PC-9 (cell line): ENCODE data around the gene HSPA14. TPM values are rescaled to one million over a fixed set of nuclear protein-coding genes. Genes with fewer than 3 reads are reported as not detected.

ENCODE experiments used
- BruUV-seq: library from RNA; stranded (reverse); fragments of 400-500 nt; replicated peaks from 2 replicates; lab custom pipeline; 2021; lab: Mats Ljungman, UMichigan
- CTCF ChIA-PET: fragments of 300-600 bp; sonication (Branson Sonifier 250); formaldehyde crosslinking; loops from one replicate; lab custom pipeline; 2022; ENCODE audit warnings: antibody characterized with exemption; lab: Charles Lee
- POLR2A ChIA-PET: fragments of 300-600 bp; sonication (Branson Sonifier 250); formaldehyde crosslinking; loops from one replicate; lab custom pipeline; 2022; ENCODE audit warnings: antibody characterized with exemption; ENCODE audit not compliant: unreplicated experiment; lab: Charles Lee
- DNase-seq, 2 experiments: peaks; one replicate each; pipeline versions ENCODE4 v3.0.0 to v3.0.0-alpha.2; 2015 to 2022; ENCODE audit warnings: mixed read lengths in 1 of 2
- H2AFZ ChIP-seq: fragments of 200-600 bp; sonication (generic); 2 replicates; pipeline ENCODE4 v1.8.1; 2017; ENCODE audit warnings: antibody characterized with exemption
- H3F3A ChIP-seq: fragments of 200-600 bp; sonication (generic); 2 replicates; pipeline ENCODE4 v1.8.1; 2017; ENCODE audit warnings: antibody characterized with exemption, mild to moderate bottlenecking, low read depth; ENCODE audit not compliant: insufficient read depth
- H3K27ac ChIP-seq: fragments of 200-600 bp; sonication (generic); 2 replicates; pipeline ENCODE4 v1.6.1; 2016; ENCODE audit warnings: mixed run types
- H3K27me3 ChIP-seq: fragments of 200-600 bp; sonication (generic); 2 replicates; pipeline ENCODE4 v1.6.1; 2016; ENCODE audit warnings: low read depth, mixed run types; ENCODE audit not compliant: insufficient read depth
- H3K36me3 ChIP-seq: fragments of 200-600 bp; sonication (generic); 2 replicates; pipeline ENCODE4 v1.6.1; 2016; ENCODE audit warnings: low read depth, mixed run types
- H3K4me1 ChIP-seq: fragments of 200-600 bp; sonication (generic); replicated peaks from 2 replicates; pipeline ENCODE4 v1.6.1; 2016; ENCODE audit warnings: mixed run types; ENCODE audit not compliant: insufficient read depth
- H3K4me2 ChIP-seq: fragments of 200-600 bp; sonication (generic); 2 replicates; pipeline ENCODE4 v1.6.1; 2017; ENCODE audit warnings: mixed run types
- H3K4me3 ChIP-seq: fragments of 200-600 bp; sonication (generic); 2 replicates; pipeline ENCODE4 v1.6.1; 2016; ENCODE audit warnings: mixed run types
- H3K79me2 ChIP-seq: fragments of 200-600 bp; sonication (generic); 2 replicates; pipeline ENCODE4 v1.6.1; 2017; ENCODE audit warnings: low read depth, mixed run types
- H3K9me2 ChIP-seq: fragments of 200-600 bp; sonication (generic); 2 replicates; pipeline ENCODE4 v1.8.1; 2017; ENCODE audit warnings: mild to moderate bottlenecking; ENCODE audit not compliant: insufficient read depth
- H3K9me3 ChIP-seq: fragments of 200-600 bp; sonication (generic); 2 replicates; pipeline ENCODE4 v1.8.1; 2016; ENCODE audit warnings: low read depth; ENCODE audit not compliant: insufficient read depth
- H4K20me1 ChIP-seq: fragments of 200-600 bp; sonication (generic); 2 replicates; pipeline ENCODE4 v1.8.1; 2017; ENCODE audit not compliant: insufficient read depth
- EZH2 ChIP-seq: fragments of 200-600 bp; sonication (generic); IDR thresholded peaks from 2 replicates; pipeline ENCODE4 v1.8.0; 2017; ENCODE audit warnings: antibody characterized with exemption, low read depth
- intact Hi-C: fragments of 100-400 bp; cut with micrococcal nuclease; formaldehyde crosslinking; loops from one replicate; pipeline ENCODE4 v1.10.0; 2022; ENCODE audit not compliant: unreplicated experiment
- total RNA-seq: library from RNA; stranded (reverse); gene quantifications from 2 replicates; pipeline ENCODE4 v1.2.3, GENCODE V29; 2021
- TF ChIP-seq, protein P1 (sequence below): fragments of 200-600 bp; sonication (generic); conservative IDR thresholded peaks from 2 replicates; pipeline ENCODE4 v1.6.1; 2017; ENCODE audit warnings: mixed run types, antibody characterized with exemption, mild to moderate bottlenecking, moderate library complexity

Gene HSPA14
- total RNA-seq, 1 experiment from 2014 or later: 23.1 TPM

DNA sequence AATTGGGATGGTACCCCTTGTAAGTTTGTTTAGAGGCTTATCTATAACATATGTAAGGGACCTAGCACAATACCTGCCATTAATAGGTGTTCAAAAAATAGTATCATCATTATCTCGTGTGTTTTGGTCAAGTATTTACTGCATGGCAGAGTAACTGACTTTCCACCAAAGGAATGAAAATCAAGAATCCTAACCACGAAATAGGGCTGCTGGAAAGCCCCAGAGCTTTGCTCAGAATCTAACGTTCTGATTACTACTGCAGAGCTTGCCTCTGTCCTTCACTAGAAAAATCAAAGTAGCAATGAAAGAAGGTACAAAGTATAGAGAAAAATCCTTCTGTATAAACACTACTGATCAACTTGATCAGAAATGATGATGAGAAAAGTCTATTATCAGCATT, 80.9 kb downstream of the HSPA14 start:
- DNase-seq: no peak
- Histone ChIP-seq H3K36me3 (peaks cover 33% of the 10 kb centered on the region), H3K27ac (no peak overlapping the region), H4K20me1 (no peaks in the 10 kb centered on the region), H3F3A (no peaks in the 10 kb centered on the region; the same call in 1 of the 2 replicates), H3K9me2 (no peaks in the 10 kb centered on the region), H3K27me3 (no peaks in the 10 kb centered on the region), H3K9me3 (no peaks in the 10 kb centered on the region), H3K79me2 (no peaks in the 10 kb centered on the region), H3K4me3 (no peak overlapping the region), H3K4me2 (no peak overlapping the region), H2AFZ (no peak overlapping the region), H3K4me1 (no peaks in the 10 kb centered on the region)
- intact Hi-C loops: no loop called here
- TF ChIP-seq, protein P1, sequence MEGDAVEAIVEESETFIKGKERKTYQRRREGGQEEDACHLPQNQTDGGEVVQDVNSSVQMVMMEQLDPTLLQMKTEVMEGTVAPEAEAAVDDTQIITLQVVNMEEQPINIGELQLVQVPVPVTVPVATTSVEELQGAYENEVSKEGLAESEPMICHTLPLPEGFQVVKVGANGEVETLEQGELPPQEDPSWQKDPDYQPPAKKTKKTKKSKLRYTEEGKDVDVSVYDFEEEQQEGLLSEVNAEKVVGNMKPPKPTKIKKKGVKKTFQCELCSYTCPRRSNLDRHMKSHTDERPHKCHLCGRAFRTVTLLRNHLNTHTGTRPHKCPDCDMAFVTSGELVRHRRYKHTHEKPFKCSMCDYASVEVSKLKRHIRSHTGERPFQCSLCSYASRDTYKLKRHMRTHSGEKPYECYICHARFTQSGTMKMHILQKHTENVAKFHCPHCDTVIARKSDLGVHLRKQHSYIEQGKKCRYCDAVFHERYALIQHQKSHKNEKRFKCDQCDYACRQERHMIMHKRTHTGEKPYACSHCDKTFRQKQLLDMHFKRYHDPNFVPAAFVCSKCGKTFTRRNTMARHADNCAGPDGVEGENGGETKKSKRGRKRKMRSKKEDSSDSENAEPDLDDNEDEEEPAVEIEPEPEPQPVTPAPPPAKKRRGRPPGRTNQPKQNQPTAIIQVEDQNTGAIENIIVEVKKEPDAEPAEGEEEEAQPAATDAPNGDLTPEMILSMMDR: no peak
- no peak for TF ChIP-seq EZH2
- ChIA-PET POLR2A (no interaction called here), CTCF (no interaction called here)
- BruUV-seq: no TSS peak

Other genes starting within 250 kb of the HSPA14 start
- 99.0 and 144 TPM in 2 replicates for gene FAM107B, start 63.4 kb upstream of the HSPA14 start, total RNA-seq
- 0.48 and 1.2 TPM in 2 replicates for gene CDNF, start 269 bp upstream of the HSPA14 start, total RNA-seq
- 8.5 and 11.6 TPM in 2 replicates for gene MSANTD7, start within 50 bp of the HSPA14 start, total RNA-seq
- 13.4 and 20.9 TPM in 2 replicates for gene SUV39H2, start 40.6 kb downstream of the HSPA14 start, total RNA-seq
- 14.0 and 15.6 TPM in 2 replicates for gene DCLRE1C, start 115.8 kb downstream of the HSPA14 start, total RNA-seq
- 1.8 and 4.1 TPM in 2 replicates for gene MEIG1, start 121.1 kb downstream of the HSPA14 start, total RNA-seq
- gene OLAH, start 205.6 kb downstream of the HSPA14 start, total RNA-seq: not detected in 2 replicates